HEK293 (cell line): ENCODE results near the gene SCYGR1.

ENCODE experiments used
- CTCF ChIA-PET: fragments of 350-600 bp; formaldehyde crosslinking; extraction: SDS; loops from one replicate; lab custom pipeline; 2021; ENCODE audit warnings: antibody characterized with exemption; lab: Yijun Ruan, JAX
- POLR2A ChIA-PET: fragments of 300-600 bp; formaldehyde crosslinking; extraction: SDS; loops from one replicate; lab custom pipeline; 2020; ENCODE audit warnings: antibody characterized with exemption, inconsistent platforms; lab: Yijun Ruan, JAX
- H3K27ac ChIP-seq: fragments of 200-500 bp; sonication (Bioruptor generic); 2 replicates; pipeline ENCODE4 v1.5.1; 2014; ENCODE audit warnings: low read depth, low read length, control low read depth, inconsistent platforms; ENCODE audit errors: extremely low read depth
- H3K36me3 ChIP-seq, 2 experiments: fragments of 200-500 bp in 1 of 2; sonication (Bioruptor generic) in 1 of 2; 1 replicate in 1 of 2; 2 replicates in 1 of 2; pipeline ENCODE4 v1.5.1; 2014 to 2017; ENCODE audit warnings: inconsistent platforms in 2 of 2, low read length in 2 of 2; ENCODE audit not compliant: control insufficient read depth in 2 of 2, insufficient read depth in 1 of 2
- H3K4me1 ChIP-seq: fragments of 200-500 bp; sonication (Bioruptor generic); 2 replicates; pipeline ENCODE4 v1.5.1; 2014; ENCODE audit warnings: mild to moderate bottlenecking, low read length, inconsistent platforms; ENCODE audit not compliant: control insufficient read depth, insufficient read depth
- H3K4me3 ChIP-seq: 2 replicates; pipeline ENCODE4 v1.5.1; 2011; ENCODE audit warnings: low read depth, mild to moderate bottlenecking, control low read depth, low read length, moderate library complexity
- H3K9me3 ChIP-seq: fragments of 200-500 bp; sonication (Bioruptor generic); 2 replicates; pipeline ENCODE4 v1.5.1; 2014; ENCODE audit warnings: low read depth, low read length, inconsistent platforms; ENCODE audit not compliant: control insufficient read depth, insufficient read depth
- KLF9 ChIP-seq: fragments of 450-650 bp; formaldehyde crosslinking; IDR thresholded peaks from 2 replicates; pipeline ENCODE4 v1.5.1; 2016; ENCODE audit warnings: missing biosample characterization, missing genetic modification characterization, low read depth
- MEIS1 ChIP-seq: sonication (generic); formaldehyde crosslinking; IDR thresholded peaks from 2 replicates; pipeline ENCODE4 v1.8.1; 2022; ENCODE audit warnings: missing genetic modification reagents, mild to moderate bottlenecking, borderline replicate concordance
- OVOL3 ChIP-seq: fragments of 450-650 bp; formaldehyde crosslinking; IDR thresholded peaks from 2 replicates; pipeline ENCODE4 v1.5.1; 2016; ENCODE audit warnings: missing biosample characterization, missing genetic modification characterization
- ZBTB21 ChIP-seq: fragments of 450-650 bp; formaldehyde crosslinking; IDR thresholded peaks from 2 replicates; pipeline ENCODE4 v1.5.1; 2017; ENCODE audit warnings: missing biosample characterization, missing genetic modification characterization
- ZIC2 ChIP-seq: fragments of 450-650 bp; formaldehyde crosslinking; IDR thresholded peaks from 2 replicates; pipeline ENCODE4 v1.5.1; 2016; ENCODE audit warnings: missing biosample characterization, missing genetic modification characterization
- ZNF132 ChIP-seq: fragments of 450-650 bp; formaldehyde crosslinking; IDR thresholded peaks from 2 replicates; pipeline ENCODE4 v1.5.1; 2017; ENCODE audit warnings: missing biosample characterization, missing genetic modification characterization, borderline replicate concordance
- ZNF175 ChIP-seq: fragments of 450-650 bp; formaldehyde crosslinking; IDR thresholded peaks from 2 replicates; pipeline ENCODE4 v1.5.1; 2016; ENCODE audit warnings: missing biosample characterization, missing genetic modification characterization
- ZNF223 ChIP-seq: fragments of 450-650 bp; formaldehyde crosslinking; IDR thresholded peaks from 2 replicates; pipeline ENCODE4 v1.5.1; 2016; ENCODE audit warnings: missing biosample characterization, missing genetic modification characterization
- ZNF24 ChIP-seq: fragments of 450-650 bp; formaldehyde crosslinking; IDR thresholded peaks from 2 replicates; pipeline ENCODE4 v1.5.1; 2016; ENCODE audit warnings: missing biosample characterization, missing genetic modification characterization
- ZNF292 ChIP-seq: fragments of 450-650 bp; formaldehyde crosslinking; IDR thresholded peaks from 2 replicates; pipeline ENCODE4 v1.5.1; 2016; ENCODE audit warnings: low read depth, missing biosample characterization, missing genetic modification characterization, borderline replicate concordance
- ZNF350 ChIP-seq: fragments of 450-650 bp; formaldehyde crosslinking; IDR thresholded peaks from 2 replicates; pipeline ENCODE4 v1.5.0; 2017; ENCODE audit warnings: missing biosample characterization, mild to moderate bottlenecking, missing genetic modification characterization
- ZNF391 ChIP-seq: fragments of 450-650 bp; formaldehyde crosslinking; IDR thresholded peaks from 2 replicates; pipeline ENCODE4 v1.5.1; 2016; ENCODE audit warnings: low read depth, missing biosample characterization, missing genetic modification characterization, borderline replicate concordance
- ZNF561 ChIP-seq: fragments of 450-650 bp; IDR thresholded peaks from 2 replicates; pipeline ENCODE4 v1.5.1; 2018; ENCODE audit warnings: missing biosample characterization, missing genetic modification characterization, borderline replicate concordance
- ZNF596 ChIP-seq: fragments of 450-650 bp; IDR thresholded peaks from 2 replicates; pipeline ENCODE4 v1.5.0; 2018; ENCODE audit warnings: missing biosample characterization, mild to moderate bottlenecking, missing genetic modification characterization, moderate library complexity
- TF ChIP-seq, protein P1 (sequence below): fragments of 450-650 bp; formaldehyde crosslinking; IDR thresholded peaks from 2 replicates; pipeline ENCODE4 v1.5.1; 2017; ENCODE audit warnings: missing biosample characterization, missing genetic modification characterization
- TF ChIP-seq, protein P2 (sequence below): IDR thresholded peaks from 2 replicates; pipeline ENCODE4 v1.6.1; 2011; ENCODE audit warnings: mild to moderate bottlenecking, low read depth, low read length, borderline replicate concordance
- TF ChIP-seq, protein P3 (sequence below): fragments of 450-650 bp; formaldehyde crosslinking; IDR thresholded peaks from 2 replicates; pipeline ENCODE4 v1.5.1; 2016; ENCODE audit warnings: missing biosample characterization, missing genetic modification characterization
- TF ChIP-seq, protein P4 (sequence below): fragments of 450-650 bp; formaldehyde crosslinking; IDR thresholded peaks from 2 replicates; pipeline ENCODE4 v1.5.1; 2016; ENCODE audit warnings: missing biosample characterization, missing genetic modification characterization
- TF ChIP-seq, protein P5 (sequence below): fragments of 450-650 bp; formaldehyde crosslinking; IDR thresholded peaks from 2 replicates; pipeline ENCODE4 v1.5.1; 2017; ENCODE audit warnings: missing biosample characterization, mild to moderate bottlenecking, missing genetic modification characterization, moderate library complexity
- TF ChIP-seq, protein P6 (sequence below): fragments of 450-650 bp; formaldehyde crosslinking; IDR thresholded peaks from 2 replicates; pipeline ENCODE4 v1.5.1; 2016; ENCODE audit warnings: missing biosample characterization, missing genetic modification characterization, low read depth
- TF ChIP-seq, protein P7 (sequence below): fragments of 450-650 bp; IDR thresholded peaks from 2 replicates; pipeline ENCODE4 v1.5.1; 2018; ENCODE audit warnings: missing biosample characterization, missing genetic modification characterization

Gene SCYGR1

DNA sequence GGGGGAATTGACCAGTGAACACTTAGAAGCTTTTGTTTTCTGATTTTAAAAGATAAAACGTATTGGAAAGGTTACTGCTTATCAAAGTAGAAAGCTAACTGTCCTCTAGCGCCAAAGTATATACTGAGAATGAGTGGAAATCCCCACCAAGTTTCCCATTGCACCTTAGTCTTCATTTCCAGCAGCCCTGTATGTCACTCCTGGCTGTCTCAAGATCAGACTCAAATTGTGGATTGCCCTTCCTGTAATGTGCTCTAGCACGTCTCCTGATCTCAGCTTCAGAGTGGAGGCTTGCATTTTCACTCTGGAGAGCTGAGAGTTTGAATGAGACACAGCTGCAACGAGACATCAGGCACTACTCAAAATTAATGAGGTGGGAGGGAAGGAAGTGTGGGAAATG lies 36.1 kb downstream of the SCYGR1 start:
- CTCF ChIA-PET: no interaction called here
- Histone ChIP-seq H3K9me3 (no peaks in the 10 kb centered on the region), H3K4me3 (no peak overlapping the region), H3K27ac (no peak overlapping the region), H3K36me3 (peaks cover 3 to 64% of the 10 kb centered on the region in 2 experiments; a peak in 2 of 3 replicates), H3K4me1 (no peaks in the 10 kb centered on the region)
- POLR2A ChIA-PET: no interaction called here
- TF ChIP-seq ZNF132: no peak
- TF ChIP-seq, protein P1, sequence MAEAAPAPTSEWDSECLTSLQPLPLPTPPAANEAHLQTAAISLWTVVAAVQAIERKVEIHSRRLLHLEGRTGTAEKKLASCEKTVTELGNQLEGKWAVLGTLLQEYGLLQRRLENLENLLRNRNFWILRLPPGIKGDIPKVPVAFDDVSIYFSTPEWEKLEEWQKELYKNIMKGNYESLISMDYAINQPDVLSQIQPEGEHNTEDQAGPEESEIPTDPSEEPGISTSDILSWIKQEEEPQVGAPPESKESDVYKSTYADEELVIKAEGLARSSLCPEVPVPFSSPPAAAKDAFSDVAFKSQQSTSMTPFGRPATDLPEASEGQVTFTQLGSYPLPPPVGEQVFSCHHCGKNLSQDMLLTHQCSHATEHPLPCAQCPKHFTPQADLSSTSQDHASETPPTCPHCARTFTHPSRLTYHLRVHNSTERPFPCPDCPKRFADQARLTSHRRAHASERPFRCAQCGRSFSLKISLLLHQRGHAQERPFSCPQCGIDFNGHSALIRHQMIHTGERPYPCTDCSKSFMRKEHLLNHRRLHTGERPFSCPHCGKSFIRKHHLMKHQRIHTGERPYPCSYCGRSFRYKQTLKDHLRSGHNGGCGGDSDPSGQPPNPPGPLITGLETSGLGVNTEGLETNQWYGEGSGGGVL (tag by site-specific recombination): no peak
- TF ChIP-seq, protein P2, sequence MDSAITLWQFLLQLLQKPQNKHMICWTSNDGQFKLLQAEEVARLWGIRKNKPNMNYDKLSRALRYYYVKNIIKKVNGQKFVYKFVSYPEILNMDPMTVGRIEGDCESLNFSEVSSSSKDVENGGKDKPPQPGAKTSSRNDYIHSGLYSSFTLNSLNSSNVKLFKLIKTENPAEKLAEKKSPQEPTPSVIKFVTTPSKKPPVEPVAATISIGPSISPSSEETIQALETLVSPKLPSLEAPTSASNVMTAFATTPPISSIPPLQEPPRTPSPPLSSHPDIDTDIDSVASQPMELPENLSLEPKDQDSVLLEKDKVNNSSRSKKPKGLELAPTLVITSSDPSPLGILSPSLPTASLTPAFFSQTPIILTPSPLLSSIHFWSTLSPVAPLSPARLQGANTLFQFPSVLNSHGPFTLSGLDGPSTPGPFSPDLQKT: no peak
- no peak for TF ChIP-seq ZNF350
- TF ChIP-seq, protein P3, sequence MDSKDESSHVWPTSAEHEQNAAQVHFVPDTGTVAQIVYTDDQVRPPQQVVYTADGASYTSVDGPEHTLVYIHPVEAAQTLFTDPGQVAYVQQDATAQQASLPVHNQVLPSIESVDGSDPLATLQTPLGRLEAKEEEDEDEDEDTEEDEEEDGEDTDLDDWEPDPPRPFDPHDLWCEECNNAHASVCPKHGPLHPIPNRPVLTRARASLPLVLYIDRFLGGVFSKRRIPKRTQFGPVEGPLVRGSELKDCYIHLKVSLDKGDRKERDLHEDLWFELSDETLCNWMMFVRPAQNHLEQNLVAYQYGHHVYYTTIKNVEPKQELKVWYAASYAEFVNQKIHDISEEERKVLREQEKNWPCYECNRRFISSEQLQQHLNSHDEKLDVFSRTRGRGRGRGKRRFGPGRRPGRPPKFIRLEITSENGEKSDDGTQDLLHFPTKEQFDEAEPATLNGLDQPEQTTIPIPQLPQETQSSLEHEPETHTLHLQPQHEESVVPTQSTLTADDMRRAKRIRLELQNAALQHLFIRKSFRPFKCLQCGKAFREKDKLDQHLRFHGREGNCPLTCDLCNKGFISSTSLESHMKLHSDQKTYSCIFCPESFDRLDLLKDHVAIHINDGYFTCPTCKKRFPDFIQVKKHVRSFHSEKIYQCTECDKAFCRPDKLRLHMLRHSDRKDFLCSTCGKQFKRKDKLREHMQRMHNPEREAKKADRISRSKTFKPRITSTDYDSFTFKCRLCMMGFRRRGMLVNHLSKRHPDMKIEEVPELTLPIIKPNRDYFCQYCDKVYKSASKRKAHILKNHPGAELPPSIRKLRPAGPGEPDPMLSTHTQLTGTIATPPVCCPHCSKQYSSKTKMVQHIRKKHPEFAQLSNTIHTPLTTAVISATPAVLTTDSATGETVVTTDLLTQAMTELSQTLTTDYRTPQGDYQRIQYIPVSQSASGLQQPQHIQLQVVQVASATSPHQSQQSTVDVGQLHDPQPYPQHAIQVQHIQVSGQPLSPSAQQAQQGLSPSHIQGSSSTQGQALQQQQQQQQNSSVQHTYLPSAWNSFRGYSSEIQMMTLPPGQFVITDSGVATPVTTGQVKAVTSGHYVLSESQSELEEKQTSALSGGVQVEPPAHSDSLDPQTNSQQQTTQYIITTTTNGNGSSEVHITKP: no peak
- TF ChIP-seq ZNF24 (tag by site-specific recombination): no peak
- TF ChIP-seq, protein P4, sequence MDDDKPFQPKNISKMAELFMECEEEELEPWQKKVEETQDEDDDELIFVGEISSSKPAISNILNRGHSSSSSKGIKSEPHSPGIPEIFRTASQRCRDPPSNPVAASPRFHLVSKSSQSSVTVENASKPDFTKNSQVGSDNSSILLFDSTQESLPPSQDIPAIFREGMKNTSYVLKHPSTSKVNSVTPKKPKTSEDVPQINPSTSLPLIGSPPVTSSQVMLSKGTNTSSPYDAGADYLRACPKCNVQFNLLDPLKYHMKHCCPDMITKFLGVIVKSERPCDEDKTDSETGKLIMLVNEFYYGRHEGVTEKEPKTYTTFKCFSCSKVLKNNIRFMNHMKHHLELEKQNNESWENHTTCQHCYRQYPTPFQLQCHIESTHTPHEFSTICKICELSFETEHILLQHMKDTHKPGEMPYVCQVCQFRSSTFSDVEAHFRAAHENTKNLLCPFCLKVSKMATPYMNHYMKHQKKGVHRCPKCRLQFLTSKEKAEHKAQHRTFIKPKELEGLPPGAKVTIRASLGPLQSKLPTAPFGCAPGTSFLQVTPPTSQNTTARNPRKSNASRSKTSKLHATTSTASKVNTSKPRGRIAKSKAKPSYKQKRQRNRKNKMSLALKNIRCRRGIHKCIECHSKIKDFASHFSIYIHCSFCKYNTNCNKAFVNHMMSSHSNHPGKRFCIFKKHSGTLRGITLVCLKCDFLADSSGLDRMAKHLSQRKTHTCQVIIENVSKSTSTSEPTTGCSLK (tag by site-specific recombination): no peak
- TF ChIP-seq ZNF292: no peak
- TF ChIP-seq ZNF391 (tag by site-specific recombination): no peak
- no peak for TF ChIP-seq KLF9 (tag by site-specific recombination)
- no peak for TF ChIP-seq ZIC2 (tag by site-specific recombination)
- no peak for TF ChIP-seq OVOL3 (tag by site-specific recombination)

DNA sequence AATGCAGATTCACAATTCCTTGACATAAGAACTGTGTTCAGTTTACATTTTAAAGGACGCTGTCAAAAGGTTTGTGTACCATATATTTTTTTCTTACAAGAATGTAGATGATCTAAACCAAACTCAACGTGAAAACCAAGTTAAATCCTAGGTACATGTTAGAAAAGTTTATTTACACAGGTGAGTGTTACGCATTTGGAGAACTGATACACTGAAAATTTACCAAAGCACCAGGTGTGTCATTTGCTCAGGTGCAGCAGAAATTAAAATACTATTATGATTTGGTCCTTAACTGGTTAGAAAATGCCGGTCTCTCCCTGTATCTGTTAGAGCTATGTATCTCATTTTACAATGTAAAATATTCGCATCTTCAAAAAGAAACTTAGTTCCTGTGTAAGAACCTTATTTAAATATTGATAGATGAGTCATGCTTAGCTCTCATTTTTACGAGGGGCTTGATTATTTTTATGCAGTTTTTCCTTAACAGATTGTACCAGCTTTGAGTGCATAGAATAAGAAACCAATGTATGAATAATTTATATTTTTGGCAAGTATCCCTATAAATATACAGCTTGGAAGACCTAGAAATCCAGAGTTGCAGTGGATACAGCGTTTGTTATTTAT lies 37.6 kb downstream of the SCYGR1 start:
- POLR2A ChIA-PET: no interaction called here
- CTCF ChIA-PET: no interaction called here
- Histone ChIP-seq H3K27ac (no peak overlapping the region), H3K36me3 (peaks cover 0 to 58% of the 10 kb centered on the region in 2 experiments; a peak in 2 of 3 replicates), H3K9me3 (no peaks in the 10 kb centered on the region), H3K4me1 (0 out of 2 replicates have a peak, but pooled peaks cover under 1% of the 10 kb centered on the region), H3K4me3 (no peak overlapping the region)
- TF ChIP-seq ZBTB21 (tag by site-specific recombination) (no peak), ZNF223 (tag by site-specific recombination) (no peak), ZNF175 (tag by site-specific recombination) (no peak), ZNF596 (tag by site-specific recombination) (no peak), ZNF561 (tag by site-specific recombination) (no peak), MEIS1 (no peak)
- TF ChIP-seq, protein P5, sequence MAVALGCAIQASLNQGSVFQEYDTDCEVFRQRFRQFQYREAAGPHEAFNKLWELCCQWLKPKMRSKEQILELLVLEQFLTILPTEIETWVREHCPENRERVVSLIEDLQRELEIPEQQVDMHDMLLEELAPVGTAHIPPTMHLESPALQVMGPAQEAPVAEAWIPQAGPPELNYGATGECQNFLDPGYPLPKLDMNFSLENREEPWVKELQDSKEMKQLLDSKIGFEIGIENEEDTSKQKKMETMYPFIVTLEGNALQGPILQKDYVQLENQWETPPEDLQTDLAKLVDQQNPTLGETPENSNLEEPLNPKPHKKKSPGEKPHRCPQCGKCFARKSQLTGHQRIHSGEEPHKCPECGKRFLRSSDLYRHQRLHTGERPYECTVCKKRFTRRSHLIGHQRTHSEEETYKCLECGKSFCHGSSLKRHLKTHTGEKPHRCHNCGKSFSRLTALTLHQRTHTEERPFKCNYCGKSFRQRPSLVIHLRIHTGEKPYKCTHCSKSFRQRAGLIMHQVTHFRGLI (tag by site-specific recombination): no peak
- TF ChIP-seq, protein P6, sequence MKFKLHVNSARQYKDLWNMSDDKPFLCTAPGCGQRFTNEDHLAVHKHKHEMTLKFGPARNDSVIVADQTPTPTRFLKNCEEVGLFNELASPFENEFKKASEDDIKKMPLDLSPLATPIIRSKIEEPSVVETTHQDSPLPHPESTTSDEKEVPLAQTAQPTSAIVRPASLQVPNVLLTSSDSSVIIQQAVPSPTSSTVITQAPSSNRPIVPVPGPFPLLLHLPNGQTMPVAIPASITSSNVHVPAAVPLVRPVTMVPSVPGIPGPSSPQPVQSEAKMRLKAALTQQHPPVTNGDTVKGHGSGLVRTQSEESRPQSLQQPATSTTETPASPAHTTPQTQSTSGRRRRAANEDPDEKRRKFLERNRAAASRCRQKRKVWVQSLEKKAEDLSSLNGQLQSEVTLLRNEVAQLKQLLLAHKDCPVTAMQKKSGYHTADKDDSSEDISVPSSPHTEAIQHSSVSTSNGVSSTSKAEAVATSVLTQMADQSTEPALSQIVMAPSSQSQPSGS: no peak
- TF ChIP-seq, protein P7, sequence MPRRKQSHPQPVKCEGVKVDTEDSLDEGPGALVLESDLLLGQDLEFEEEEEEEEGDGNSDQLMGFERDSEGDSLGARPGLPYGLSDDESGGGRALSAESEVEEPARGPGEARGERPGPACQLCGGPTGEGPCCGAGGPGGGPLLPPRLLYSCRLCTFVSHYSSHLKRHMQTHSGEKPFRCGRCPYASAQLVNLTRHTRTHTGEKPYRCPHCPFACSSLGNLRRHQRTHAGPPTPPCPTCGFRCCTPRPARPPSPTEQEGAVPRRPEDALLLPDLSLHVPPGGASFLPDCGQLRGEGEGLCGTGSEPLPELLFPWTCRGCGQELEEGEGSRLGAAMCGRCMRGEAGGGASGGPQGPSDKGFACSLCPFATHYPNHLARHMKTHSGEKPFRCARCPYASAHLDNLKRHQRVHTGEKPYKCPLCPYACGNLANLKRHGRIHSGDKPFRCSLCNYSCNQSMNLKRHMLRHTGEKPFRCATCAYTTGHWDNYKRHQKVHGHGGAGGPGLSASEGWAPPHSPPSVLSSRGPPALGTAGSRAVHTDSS: no peak
